Non-pigmented ciliary epithelial cell (primary cell): ENCODE results near the gene ENGASE.

Source experiments
- DNase-seq: peaks from one replicate; pipeline ENCODE4 v3.0.0-alpha.2; 2010; ENCODE audit warnings: low read depth

The ENGASE gene

GRCh38 chr17:79114458-79115301 is 40.1 kb downstream of the ENGASE start:
- no peak for DNase-seq

- no peak for DNase-seq
Measured at GRCh38 chr17:79115487-79115886, 40.9 kb downstream of the ENGASE start.

- no peak for DNase-seq
Measured at GRCh38 chr17:79116575-79117368, 42.1 kb downstream of the ENGASE start.

- DNase-seq = no peak
Measured at GRCh38 chr17:79117905-79118487, 43.4 kb downstream of the ENGASE start.

GRCh38 chr17:79118924-79119323 is 44.3 kb downstream of the ENGASE start:
- no peak for DNase-seq

- DNase-seq = no peak
Measured at GRCh38 chr17:79120259-79120658, 45.6 kb downstream of the ENGASE start.

- DNase-seq = no peak
Measured at GRCh38 chr17:79123988-79124387, 49.4 kb downstream of the ENGASE start.

GRCh38 chr17:79124513-79125209 is 50.0 kb downstream of the ENGASE start:
- DNase-seq = no peak

- DNase-seq = no peak
Measured at GRCh38 chr17:79125503-79125902, 50.9 kb downstream of the ENGASE start.

GRCh38 chr17:79126139-79126538 is 51.5 kb downstream of the ENGASE start:
- DNase-seq = no peak

- DNase-seq = no peak
Measured at GRCh38 chr17:79127534-79128135, 53.0 kb downstream of the ENGASE start.

GRCh38 chr17:79129523-79129922 is 54.9 kb downstream of the ENGASE start:
- DNase-seq = no peak

GRCh38 chr17:79130536-79131273 is 56.1 kb downstream of the ENGASE start:
- DNase-seq = no peak

GRCh38 chr17:79131274-79131635 is 56.6 kb downstream of the ENGASE start:
- DNase-seq = no peak

- no peak for DNase-seq
Measured at GRCh38 chr17:79131701-79132100, 57.1 kb downstream of the ENGASE start.

- DNase-seq = no peak
Measured at GRCh38 chr17:79132271-79133064, 57.8 kb downstream of the ENGASE start.

- no peak for DNase-seq
Measured at GRCh38 chr17:79133214-79133613, 58.6 kb downstream of the ENGASE start.

- DNase-seq = no peak
Measured at GRCh38 chr17:79133985-79134384, 59.4 kb downstream of the ENGASE start.

- no peak for DNase-seq
Measured at GRCh38 chr17:79135011-79135410, 60.4 kb downstream of the ENGASE start.
